Measurements from ENCODE around the gene ITGB3.

The ITGB3 gene

DNA sequence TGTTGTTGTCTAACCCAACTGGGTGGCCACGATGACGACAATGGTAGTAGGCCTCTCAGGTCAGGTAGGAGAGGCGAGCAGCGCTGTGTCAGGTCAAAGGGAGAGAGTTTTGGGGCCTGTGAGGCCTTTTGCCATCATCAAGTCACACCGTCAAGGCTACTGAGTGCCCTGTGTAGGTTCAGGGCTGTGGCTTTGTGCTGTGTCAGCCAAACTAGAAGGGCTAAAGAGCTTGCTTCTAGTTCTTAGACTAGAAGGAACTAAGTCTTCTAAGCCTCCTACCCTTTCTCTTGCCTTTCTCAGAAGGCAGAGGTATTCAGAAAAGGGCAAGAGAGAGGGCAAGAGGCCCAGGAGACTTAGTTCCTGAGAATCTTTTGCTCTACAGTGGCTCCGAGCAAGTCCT lies 45.1 kb downstream of the ITGB3 start:
- in situ Hi-C loops (cut with HindIII; ENCODE audit: low sequenced_read_pairs) = no loop called here
- DNase-seq (ENCODE audit: low read depth) = no peak
- H3K4me3 ChIP-seq (ENCODE audit: low read depth, low read length) = no peak overlapping the region
- TF ChIP-seq, protein P1, sequence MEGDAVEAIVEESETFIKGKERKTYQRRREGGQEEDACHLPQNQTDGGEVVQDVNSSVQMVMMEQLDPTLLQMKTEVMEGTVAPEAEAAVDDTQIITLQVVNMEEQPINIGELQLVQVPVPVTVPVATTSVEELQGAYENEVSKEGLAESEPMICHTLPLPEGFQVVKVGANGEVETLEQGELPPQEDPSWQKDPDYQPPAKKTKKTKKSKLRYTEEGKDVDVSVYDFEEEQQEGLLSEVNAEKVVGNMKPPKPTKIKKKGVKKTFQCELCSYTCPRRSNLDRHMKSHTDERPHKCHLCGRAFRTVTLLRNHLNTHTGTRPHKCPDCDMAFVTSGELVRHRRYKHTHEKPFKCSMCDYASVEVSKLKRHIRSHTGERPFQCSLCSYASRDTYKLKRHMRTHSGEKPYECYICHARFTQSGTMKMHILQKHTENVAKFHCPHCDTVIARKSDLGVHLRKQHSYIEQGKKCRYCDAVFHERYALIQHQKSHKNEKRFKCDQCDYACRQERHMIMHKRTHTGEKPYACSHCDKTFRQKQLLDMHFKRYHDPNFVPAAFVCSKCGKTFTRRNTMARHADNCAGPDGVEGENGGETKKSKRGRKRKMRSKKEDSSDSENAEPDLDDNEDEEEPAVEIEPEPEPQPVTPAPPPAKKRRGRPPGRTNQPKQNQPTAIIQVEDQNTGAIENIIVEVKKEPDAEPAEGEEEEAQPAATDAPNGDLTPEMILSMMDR (IDR thresholded peaks at IDR 0.05; ENCODE audit: low read depth, low read length, missing control alignments) = no peak

DNA sequence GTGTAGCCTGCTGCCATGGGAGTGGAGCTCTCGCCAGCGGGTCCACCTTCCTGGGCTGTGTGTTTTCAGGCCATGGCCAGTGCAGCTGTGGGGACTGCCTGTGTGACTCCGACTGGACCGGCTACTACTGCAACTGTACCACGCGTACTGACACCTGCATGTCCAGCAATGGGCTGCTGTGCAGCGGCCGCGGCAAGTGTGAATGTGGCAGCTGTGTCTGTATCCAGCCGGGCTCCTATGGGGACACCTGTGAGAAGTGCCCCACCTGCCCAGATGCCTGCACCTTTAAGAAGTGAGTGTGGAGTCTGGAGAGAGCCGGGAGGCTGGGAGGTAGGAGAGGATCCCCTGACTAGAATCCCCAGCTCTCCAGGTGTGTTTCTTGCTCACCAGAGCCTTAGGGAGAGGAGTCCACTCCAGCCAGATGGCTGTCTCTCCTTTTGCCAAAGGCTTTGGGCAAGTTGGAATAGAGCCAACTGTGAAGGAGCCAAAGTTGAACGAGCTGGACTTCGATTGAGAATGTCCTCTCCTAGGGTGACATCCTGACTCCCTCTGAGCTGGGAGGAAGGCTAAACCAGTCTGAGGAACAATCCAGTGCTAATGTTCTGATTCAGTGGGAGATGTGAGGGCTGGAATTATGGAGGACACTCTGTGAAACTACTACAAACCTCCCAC lies 45.7 kb downstream of the ITGB3 start:
- no peak for DNase-seq (ENCODE audit: low read depth)
- TF ChIP-seq, protein P1 (IDR thresholded peaks at IDR 0.05; ENCODE audit: low read depth, low read length, missing control alignments) = no peak
- H3K4me3 ChIP-seq (ENCODE audit: low read depth, low read length) = no peak overlapping the region
- in situ Hi-C loops (cut with HindIII; ENCODE audit: low sequenced_read_pairs) = no loop called here

DNA sequence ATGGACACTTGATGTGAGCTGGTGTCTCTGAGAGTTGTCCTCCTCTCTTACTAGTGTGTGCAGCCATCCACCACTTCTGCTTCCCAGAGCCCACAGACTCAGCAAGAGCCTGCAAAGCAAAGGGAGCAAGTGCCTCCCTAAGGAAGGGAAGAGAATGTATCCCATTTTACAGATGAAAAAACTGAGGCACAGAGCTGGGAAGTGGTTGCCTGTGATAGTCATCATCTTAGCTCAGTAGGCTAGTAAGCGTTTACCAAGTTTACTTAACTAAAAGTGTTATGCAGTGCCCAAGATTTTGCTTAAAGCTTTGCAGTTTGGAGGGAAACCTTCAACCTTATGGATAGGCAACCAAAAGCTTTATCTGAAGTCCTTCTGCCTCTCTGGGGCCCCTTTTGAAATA lies 47.1 kb downstream of the ITGB3 start:
- no peak overlapping the region for H3K4me3 ChIP-seq (ENCODE audit: low read depth, low read length)
- TF ChIP-seq, protein P1 (IDR thresholded peaks at IDR 0.05; ENCODE audit: low read depth, low read length, missing control alignments) = no peak
- no peak for DNase-seq (ENCODE audit: low read depth)
- in situ Hi-C loops (cut with HindIII; ENCODE audit: low sequenced_read_pairs) = no loop called here

DNA sequence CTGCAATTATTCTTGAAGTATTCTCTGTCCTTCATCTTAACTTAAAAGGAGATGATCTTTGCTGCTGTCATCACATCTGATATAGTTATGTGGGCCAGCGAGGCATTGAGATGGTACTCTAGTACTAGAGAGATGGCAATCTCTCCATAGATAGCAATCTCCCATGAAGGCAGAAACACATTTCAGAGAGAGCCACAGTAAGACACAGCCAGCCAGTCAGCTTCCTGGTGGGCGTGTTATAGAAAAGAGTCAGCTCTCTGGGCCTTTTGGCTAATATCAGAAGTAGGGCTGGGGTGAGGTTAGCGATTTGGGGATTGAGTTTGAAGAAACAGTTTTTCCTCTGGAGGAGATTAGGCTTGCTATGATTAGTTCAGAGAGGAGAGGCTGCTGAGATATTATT lies 47.5 kb downstream of the ITGB3 start:
- TF ChIP-seq, protein P1 (IDR thresholded peaks at IDR 0.05; ENCODE audit: low read depth, low read length, missing control alignments) = no peak
- no peak for DNase-seq (ENCODE audit: low read depth)
- no peak overlapping the region for H3K4me3 ChIP-seq (ENCODE audit: low read depth, low read length)
- in situ Hi-C loops (cut with HindIII; ENCODE audit: low sequenced_read_pairs) = no loop called here

DNA sequence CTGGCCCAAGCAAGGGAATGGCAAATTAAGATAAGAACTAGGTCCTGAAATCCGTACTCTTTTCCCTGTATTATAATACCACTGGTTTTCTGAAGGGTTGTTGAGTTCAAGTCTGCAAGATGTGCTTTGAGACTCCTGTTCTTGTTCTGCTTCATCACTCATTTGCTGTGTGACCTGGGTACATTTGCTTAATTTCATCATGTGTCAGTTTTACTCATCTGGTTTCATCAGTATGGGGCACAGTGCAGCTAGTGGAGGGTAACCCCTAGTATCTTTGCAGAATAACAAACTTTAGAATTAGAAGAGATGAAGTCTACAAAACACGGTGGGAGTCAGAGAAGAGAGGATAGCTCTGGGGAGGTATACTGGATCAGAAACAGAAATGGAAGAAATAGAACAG lies 48.2 kb downstream of the ITGB3 start:
- in situ Hi-C loops (cut with HindIII; ENCODE audit: low sequenced_read_pairs) = no loop called here
- TF ChIP-seq, protein P1 (IDR thresholded peaks at IDR 0.05; ENCODE audit: low read depth, low read length, missing control alignments) = no peak
- no peak for DNase-seq (ENCODE audit: low read depth)
- no peak overlapping the region for H3K4me3 ChIP-seq (ENCODE audit: low read depth, low read length)

DNA sequence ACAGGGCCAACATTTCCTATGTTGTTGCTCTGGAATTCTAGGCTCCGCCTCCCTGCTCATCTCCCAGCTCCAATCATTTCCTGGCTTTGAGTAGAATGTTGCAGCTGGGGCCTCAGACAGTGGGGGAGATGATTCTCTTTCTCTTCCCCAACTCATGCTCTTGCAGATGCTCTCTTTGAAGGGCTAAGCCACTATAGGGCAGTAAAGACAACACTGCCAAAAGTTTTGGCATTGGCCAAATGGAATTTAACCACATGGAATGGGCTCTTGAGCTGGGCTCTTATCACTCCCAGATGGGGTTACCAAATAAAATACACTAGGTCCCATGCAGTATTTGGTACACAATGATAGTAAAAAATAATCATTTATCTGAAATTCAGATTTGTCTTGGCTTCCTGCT lies 50.6 kb downstream of the ITGB3 start:
- TF ChIP-seq, protein P1 (IDR thresholded peaks at IDR 0.05; ENCODE audit: low read depth, low read length, missing control alignments) = no peak
- in situ Hi-C loops (cut with HindIII; ENCODE audit: low sequenced_read_pairs) = no loop called here
- no peak for DNase-seq (ENCODE audit: low read depth)
- H3K4me3 ChIP-seq (ENCODE audit: low read depth, low read length) = no peak overlapping the region
